ENCODE measurements around the gene RTN4RL1. TPM values are rescaled to one million over a fixed set of nuclear protein-coding genes. Genes with fewer than 3 reads are reported as not detected.

The RTN4RL1 gene
- total RNA-seq, 1 donor from 2014 or later = 11.5 TPM

GRCh38 chr17:2051933-2052559 lies 26.9 kb upstream of the RTN4RL1 start:
- Histone ChIP-seq H3K4me3 (no peak overlapping the region), H3K27me3 (no peaks in the 10 kb centered on the region), H3K27ac (no peak overlapping the region), H3K36me3 (no peaks in the 10 kb centered on the region), H3K4me1 (peaks cover 38 to 39% of the 10 kb centered on the region in 2 donors), H3K9me3 (no peaks in the 10 kb centered on the region)
- TF ChIP-seq CTCF (IDR thresholded peaks at IDR 0.05) = no peak
- DNase-seq (ENCODE audit: low spot score in 2 of 2) = no peak
- intact Hi-C loops (cut with DNase I) = loop anchor here (10.0 kb wide), 1 partner anchor 343 kb away; no protein-coding TSS in a partner anchor

GRCh38 chr17:2051061-2051932 lies 26.2 kb upstream of the RTN4RL1 start:
- intact Hi-C loops (cut with DNase I) = loop anchor here (10.0 kb wide), 1 partner anchor 344 kb away; no protein-coding TSS in a partner anchor
- Histone ChIP-seq H3K27ac (no peak overlapping the region), H3K4me3 (peak overlapping the region; percentile 91 to 97), H3K27me3 (no peaks in the 10 kb centered on the region), H3K4me1 (peaks cover 36 to 38% of the 10 kb centered on the region in 2 donors), H3K36me3 (no peaks in the 10 kb centered on the region), H3K9me3 (no peaks in the 10 kb centered on the region)
- no peak for DNase-seq (ENCODE audit: low spot score in 2 of 2)
- no peak for TF ChIP-seq CTCF (IDR thresholded peaks at IDR 0.05)

GRCh38 chr17:2050300-2051060 lies 25.3 kb upstream of the RTN4RL1 start:
- no peak for DNase-seq (ENCODE audit: low spot score in 2 of 2)
- H3K27ac ChIP-seq = no peak overlapping the region
- H3K4me3 ChIP-seq = peak overlapping the region; percentile 91 to 97
- no peaks in the 10 kb centered on the region for H3K9me3 ChIP-seq
- TF ChIP-seq CTCF (IDR thresholded peaks at IDR 0.05) = no peak
- peaks cover 30 to 38% of the 10 kb centered on the region in 2 donors for H3K4me1 ChIP-seq
- no peaks in the 10 kb centered on the region for H3K27me3 ChIP-seq
- intact Hi-C loops (cut with DNase I) = loop anchor here (10.0 kb wide), 1 partner anchor 344 kb away; no protein-coding TSS in a partner anchor
- H3K36me3 ChIP-seq = no peaks in the 10 kb centered on the region

- TF ChIP-seq CTCF (IDR thresholded peaks at IDR 0.05) = no peak
- DNase-seq (ENCODE audit: low spot score in 2 of 2) = peak in 1 of 2 donors; percentile 94
- Histone ChIP-seq H3K9me3 (no peaks in the 10 kb centered on the region), H3K4me1 (peaks cover 27 to 37% of the 10 kb centered on the region in 2 donors), H3K36me3 (no peaks in the 10 kb centered on the region), H3K4me3 (peak overlapping the region; percentile 91 to 97), H3K27me3 (no peaks in the 10 kb centered on the region), H3K27ac (peak overlapping the region in 1 of 2 donors; percentile 22)
- intact Hi-C loops (cut with DNase I) = loop anchor here (10.0 kb wide), 2 partner anchors 345 to 485 kb away; partner anchors contain the start of gene PITPNA
Observed at GRCh38 chr17:2049333-2050299, 24.5 kb upstream of the RTN4RL1 start.

Data from ascending aorta (tissue), 2 donors.